ENCODE results near the gene TMEM63A.

The TMEM63A gene

DNA sequence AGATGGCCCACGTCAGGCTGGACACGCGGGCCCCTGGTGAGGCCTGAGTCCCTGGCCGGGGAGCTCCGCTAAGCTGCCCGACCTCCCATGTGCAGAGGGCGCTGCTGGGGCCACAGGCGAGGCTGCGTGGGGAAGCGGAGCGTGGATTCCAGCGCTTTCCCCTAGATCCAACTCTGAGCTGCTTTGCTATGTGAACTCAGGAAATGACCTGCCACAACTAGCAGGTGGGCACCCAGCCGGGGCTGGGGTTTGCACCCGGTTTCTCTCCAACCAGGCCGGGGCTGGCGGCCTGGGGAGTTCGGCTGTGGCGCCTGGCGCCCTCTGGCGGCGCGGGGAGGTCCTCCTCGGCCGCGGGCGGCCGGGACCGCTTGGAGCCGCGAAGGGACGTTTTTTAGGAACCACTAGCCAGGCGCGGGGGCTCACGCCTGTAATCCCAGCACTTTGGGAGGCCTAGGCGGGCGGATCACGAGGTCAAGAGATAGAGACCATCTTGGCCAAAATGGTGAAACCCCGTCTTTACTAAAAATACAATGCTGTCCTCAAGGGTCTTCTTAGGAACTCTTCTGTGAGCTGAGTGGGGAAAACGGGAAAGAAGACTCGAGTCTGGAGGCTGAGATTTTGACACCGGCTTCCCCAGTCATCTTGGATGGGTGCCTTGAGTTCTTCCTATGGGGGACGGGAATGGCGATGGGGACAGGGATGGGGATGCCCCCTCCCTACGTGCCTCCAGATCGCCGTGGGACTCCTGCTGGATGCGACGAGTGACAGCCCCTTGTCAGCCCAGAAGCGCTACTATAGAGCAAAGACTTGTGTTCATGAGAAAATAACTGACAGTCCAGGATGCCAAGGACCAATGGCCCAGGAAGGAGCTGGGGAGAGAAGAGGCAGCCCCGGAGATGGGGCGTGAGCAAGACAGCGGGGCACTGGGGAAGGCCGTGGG lies 29.3 kb upstream of the TMEM63A start:
- TF ChIP-seq, protein P1, sequence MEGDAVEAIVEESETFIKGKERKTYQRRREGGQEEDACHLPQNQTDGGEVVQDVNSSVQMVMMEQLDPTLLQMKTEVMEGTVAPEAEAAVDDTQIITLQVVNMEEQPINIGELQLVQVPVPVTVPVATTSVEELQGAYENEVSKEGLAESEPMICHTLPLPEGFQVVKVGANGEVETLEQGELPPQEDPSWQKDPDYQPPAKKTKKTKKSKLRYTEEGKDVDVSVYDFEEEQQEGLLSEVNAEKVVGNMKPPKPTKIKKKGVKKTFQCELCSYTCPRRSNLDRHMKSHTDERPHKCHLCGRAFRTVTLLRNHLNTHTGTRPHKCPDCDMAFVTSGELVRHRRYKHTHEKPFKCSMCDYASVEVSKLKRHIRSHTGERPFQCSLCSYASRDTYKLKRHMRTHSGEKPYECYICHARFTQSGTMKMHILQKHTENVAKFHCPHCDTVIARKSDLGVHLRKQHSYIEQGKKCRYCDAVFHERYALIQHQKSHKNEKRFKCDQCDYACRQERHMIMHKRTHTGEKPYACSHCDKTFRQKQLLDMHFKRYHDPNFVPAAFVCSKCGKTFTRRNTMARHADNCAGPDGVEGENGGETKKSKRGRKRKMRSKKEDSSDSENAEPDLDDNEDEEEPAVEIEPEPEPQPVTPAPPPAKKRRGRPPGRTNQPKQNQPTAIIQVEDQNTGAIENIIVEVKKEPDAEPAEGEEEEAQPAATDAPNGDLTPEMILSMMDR (IDR thresholded peaks at IDR 0.05) = peak; percentile 92
- Mint-ChIP-seq H3K4me3 (no peak overlapping the region), H3K27me3 (ENCODE audit: low read depth, poor library complexity) (peaks cover 21% of the 10 kb centered on the region), H3K27ac (no peak overlapping the region), H3K4me1 (peaks cover 15% of the 10 kb centered on the region), H3K36me3 (ENCODE audit: low read depth) (peaks cover 6% of the 10 kb centered on the region), H3K9me3 (no peaks in the 10 kb centered on the region)
- peak; percentile 81 for DNase-seq

DNA sequence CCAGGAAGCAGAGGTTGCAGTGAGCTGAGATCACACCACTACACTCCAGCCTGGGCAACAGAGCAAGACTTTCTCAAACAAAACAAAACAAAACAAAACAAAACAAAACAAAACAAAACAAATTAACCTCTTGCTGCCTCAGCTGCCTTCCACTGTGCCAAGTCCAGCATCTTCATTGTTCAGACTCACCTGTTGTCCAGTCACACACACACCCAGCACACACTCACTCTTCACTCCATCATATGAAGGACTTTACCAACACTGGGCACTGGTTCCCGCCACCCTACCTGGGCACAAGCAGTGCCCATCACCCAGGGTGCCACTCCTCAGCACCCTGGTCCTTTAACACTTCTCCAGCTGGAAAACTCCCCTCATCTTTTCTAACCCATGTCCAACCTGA lies 27.3 kb upstream of the TMEM63A start:
- H3K36me3 Mint-ChIP-seq (ENCODE audit: low read depth) = peaks cover 6% of the 10 kb centered on the region

DNA sequence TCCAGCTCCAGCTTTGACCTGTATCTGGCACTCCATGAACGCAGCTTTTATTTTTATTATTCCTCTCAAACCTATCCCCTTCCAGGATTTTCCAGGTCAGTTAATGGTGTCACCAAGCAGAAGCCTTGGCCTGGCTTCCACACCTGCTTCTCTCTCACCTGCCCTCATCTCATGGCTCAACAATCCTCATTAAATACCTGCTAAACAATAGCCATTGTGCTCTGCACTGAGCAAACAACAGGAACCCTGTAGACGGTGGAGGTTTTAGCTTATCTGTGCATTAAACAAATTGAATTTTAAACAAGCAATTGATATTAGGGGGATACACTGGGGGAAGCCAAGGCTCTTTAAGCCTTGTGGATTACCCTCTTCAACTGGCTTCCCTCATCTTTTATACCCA lies 26.6 kb upstream of the TMEM63A start:
- DNase-seq = no peak
- no peak overlapping the region for H3K4me3 Mint-ChIP-seq
- H3K9me3 Mint-ChIP-seq = no peaks in the 10 kb centered on the region
- no peak overlapping the region for H3K27ac Mint-ChIP-seq
- H3K4me1 Mint-ChIP-seq = no peaks in the 10 kb centered on the region
- peaks cover 8% of the 10 kb centered on the region for H3K36me3 Mint-ChIP-seq (ENCODE audit: low read depth)
- TF ChIP-seq, protein P1 (IDR thresholded peaks at IDR 0.05) = no peak
- peaks cover 28% of the 10 kb centered on the region for H3K27me3 Mint-ChIP-seq (ENCODE audit: low read depth, poor library complexity)

More for the DNA sequence above, 27.3 kb upstream of the TMEM63A start:
- Mint-ChIP-seq H3K4me3 (no peak overlapping the region), H3K4me1 (no peaks in the 10 kb centered on the region), H3K27ac (no peak overlapping the region), H3K27me3 (ENCODE audit: low read depth, poor library complexity) (peaks cover 31% of the 10 kb centered on the region), H3K9me3 (no peaks in the 10 kb centered on the region)
- DNase-seq = no peak
- TF ChIP-seq, protein P1 (IDR thresholded peaks at IDR 0.05) = no peak

DNA sequence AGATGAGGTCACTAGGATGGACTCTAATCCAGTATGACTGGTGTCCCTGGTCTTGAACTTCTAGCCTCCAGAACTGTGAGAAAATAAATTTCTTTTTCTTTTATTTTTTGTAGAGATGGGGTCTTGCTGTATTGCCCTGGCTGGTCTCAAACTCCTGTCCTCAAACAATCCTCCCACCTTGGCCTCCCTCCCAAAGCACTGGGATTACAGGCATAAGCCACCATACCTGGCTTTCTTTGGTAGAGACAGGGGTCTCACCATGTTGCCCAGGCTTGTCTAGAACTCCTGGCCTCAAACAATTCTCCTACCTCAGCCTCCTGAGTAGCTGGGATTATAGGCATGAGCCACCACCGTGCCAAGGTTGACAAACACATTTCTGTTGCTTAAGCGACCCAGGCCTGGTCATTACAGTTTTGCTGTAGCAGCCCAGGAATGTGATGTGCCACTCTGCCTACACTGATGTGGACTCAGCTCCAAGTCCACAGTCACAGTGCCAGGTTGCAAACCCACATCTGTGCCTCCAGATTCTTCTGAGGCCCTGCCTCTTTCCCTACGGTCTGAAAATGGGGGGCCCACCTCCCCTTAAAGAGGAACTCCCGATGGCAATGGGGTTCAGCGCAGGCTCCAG lies 25.9 kb upstream of the TMEM63A start:
- no peak for DNase-seq
- peaks cover 11% of the 10 kb centered on the region for H3K36me3 Mint-ChIP-seq (ENCODE audit: low read depth)
- TF ChIP-seq, protein P1 (IDR thresholded peaks at IDR 0.05) = no peak
- H3K9me3 Mint-ChIP-seq = no peaks in the 10 kb centered on the region
- H3K27ac Mint-ChIP-seq = no peak overlapping the region
- peaks cover 23% of the 10 kb centered on the region for H3K27me3 Mint-ChIP-seq (ENCODE audit: low read depth, poor library complexity)
- no peak overlapping the region for H3K4me3 Mint-ChIP-seq
- no peaks in the 10 kb centered on the region for H3K4me1 Mint-ChIP-seq

DNA sequence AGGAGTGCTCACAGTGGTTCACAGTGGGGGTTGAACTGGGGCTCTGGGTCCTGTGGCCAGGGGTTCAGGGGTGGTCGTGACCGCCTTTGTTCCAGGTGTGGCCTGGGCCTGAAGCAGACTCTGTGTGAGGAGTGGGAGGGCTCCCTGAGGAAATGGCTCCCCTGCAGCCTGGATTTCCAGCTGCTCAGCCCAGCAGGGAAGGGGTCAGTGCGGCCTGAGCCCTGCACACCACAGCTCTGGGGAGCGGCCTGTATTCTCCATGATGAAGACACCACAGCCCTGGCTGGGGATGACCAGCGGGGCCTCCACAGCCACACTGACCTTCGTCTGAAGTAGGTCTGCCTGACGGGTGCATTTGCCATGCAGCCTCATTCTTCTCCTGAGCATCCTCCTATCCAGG lies 25.2 kb upstream of the TMEM63A start:
- no peaks in the 10 kb centered on the region for H3K9me3 Mint-ChIP-seq
- TF ChIP-seq, protein P1 (IDR thresholded peaks at IDR 0.05) = no peak
- H3K4me3 Mint-ChIP-seq = no peak overlapping the region
- DNase-seq = no peak
- no peaks in the 10 kb centered on the region for H3K4me1 Mint-ChIP-seq
- peaks cover 16% of the 10 kb centered on the region for H3K27me3 Mint-ChIP-seq (ENCODE audit: low read depth, poor library complexity)
- no peak overlapping the region for H3K27ac Mint-ChIP-seq
- peaks cover 6% of the 10 kb centered on the region for H3K36me3 Mint-ChIP-seq (ENCODE audit: low read depth)
